Measurements from ENCODE around the gene VWCE. TPM values are rescaled to one million over a fixed set of nuclear protein-coding genes. Genes with fewer than 3 reads are reported as not detected.

The VWCE gene
- total RNA-seq, 1 experiment from 2014 or later = 8.0 TPM

GRCh38 chr11:61335355-61335710, 40.2 kb upstream of the VWCE start:
- BruUV-seq (replicated peaks) = no TSS peak
- DNase-seq (ENCODE audit: low spot score) = no peak
- Histone ChIP-seq H3K27ac (ENCODE audit: low read depth, low read length, poor library complexity, severe bottlenecking) (no peak overlapping the region), H3K36me3 (ENCODE audit: insufficient read depth, low read length, poor library complexity, severe bottlenecking) (peaks cover 6% of the 10 kb centered on the region), H3K4me3 (ENCODE audit: low read depth, low read length, poor library complexity, severe bottlenecking) (no peak overlapping the region), H3K27me3 (replicated peaks; ENCODE audit: insufficient read depth, low read depth, low read length, poor library complexity) (no peaks in the 10 kb centered on the region), H3K4me1 (ENCODE audit: insufficient read depth, low read length, poor library complexity, severe bottlenecking) (peaks cover 10% of the 10 kb centered on the region), H3K9me3 (ENCODE audit: low read depth, low read length, poor library complexity, severe bottlenecking) (no peaks in the 10 kb centered on the region)
- ChIA-PET POLR2A (ENCODE audit: low non-redundant PET) (no interaction called here), CTCF (interaction anchor here (1.2 to 3.5 kb wide), 3 partner anchors 27 to 58 kb away, joined by 9 to 54 read pairs (median 12); partner anchors contain the start of genes CYB561A3 and TMEM138)
- intact Hi-C loops (cut with micrococcal nuclease; ENCODE audit: unreplicated experiment) = no loop called here
- TF ChIP-seq, protein P1, sequence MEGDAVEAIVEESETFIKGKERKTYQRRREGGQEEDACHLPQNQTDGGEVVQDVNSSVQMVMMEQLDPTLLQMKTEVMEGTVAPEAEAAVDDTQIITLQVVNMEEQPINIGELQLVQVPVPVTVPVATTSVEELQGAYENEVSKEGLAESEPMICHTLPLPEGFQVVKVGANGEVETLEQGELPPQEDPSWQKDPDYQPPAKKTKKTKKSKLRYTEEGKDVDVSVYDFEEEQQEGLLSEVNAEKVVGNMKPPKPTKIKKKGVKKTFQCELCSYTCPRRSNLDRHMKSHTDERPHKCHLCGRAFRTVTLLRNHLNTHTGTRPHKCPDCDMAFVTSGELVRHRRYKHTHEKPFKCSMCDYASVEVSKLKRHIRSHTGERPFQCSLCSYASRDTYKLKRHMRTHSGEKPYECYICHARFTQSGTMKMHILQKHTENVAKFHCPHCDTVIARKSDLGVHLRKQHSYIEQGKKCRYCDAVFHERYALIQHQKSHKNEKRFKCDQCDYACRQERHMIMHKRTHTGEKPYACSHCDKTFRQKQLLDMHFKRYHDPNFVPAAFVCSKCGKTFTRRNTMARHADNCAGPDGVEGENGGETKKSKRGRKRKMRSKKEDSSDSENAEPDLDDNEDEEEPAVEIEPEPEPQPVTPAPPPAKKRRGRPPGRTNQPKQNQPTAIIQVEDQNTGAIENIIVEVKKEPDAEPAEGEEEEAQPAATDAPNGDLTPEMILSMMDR (conservative IDR thresholded peaks at IDR 0.05; ENCODE audit: low read depth, low read length) = no peak
- TF ChIP-seq EZH2 (IDR thresholded peaks at IDR 0.05; ENCODE audit: borderline replicate concordance, low read depth, low read length, poor library complexity, severe bottlenecking) = no peak

GRCh38 chr11:61334434-61335354, 39.6 kb upstream of the VWCE start:
- no peak overlapping the region for H3K27ac ChIP-seq (ENCODE audit: low read depth, low read length, poor library complexity, severe bottlenecking)
- no peaks in the 10 kb centered on the region for H3K9me3 ChIP-seq (ENCODE audit: low read depth, low read length, poor library complexity, severe bottlenecking)
- H3K4me3 ChIP-seq (ENCODE audit: low read depth, low read length, poor library complexity, severe bottlenecking) = no peak overlapping the region
- peaks cover 8% of the 10 kb centered on the region for H3K36me3 ChIP-seq (ENCODE audit: insufficient read depth, low read length, poor library complexity, severe bottlenecking)
- peaks cover 10% of the 10 kb centered on the region for H3K4me1 ChIP-seq (ENCODE audit: insufficient read depth, low read length, poor library complexity, severe bottlenecking)
- intact Hi-C loops (cut with micrococcal nuclease; ENCODE audit: unreplicated experiment) = no loop called here
- no TSS peak for BruUV-seq (replicated peaks)
- peak; percentile 26 for DNase-seq (ENCODE audit: low spot score)
- ChIA-PET CTCF (interaction anchor here (1.2 to 3.5 kb wide), 2 partner anchors 51 to 58 kb away, joined by 3 to 54 read pairs; partner anchors contain the start of gene TMEM216), POLR2A (ENCODE audit: low non-redundant PET) (no interaction called here)
- H3K27me3 ChIP-seq (replicated peaks; ENCODE audit: insufficient read depth, low read depth, low read length, poor library complexity) = no peaks in the 10 kb centered on the region
- TF ChIP-seq, protein P1 (conservative IDR thresholded peaks at IDR 0.05; ENCODE audit: low read depth, low read length) = no peak

- ChIA-PET POLR2A (ENCODE audit: low non-redundant PET) (interaction anchor here (0.8 kb wide), 1 partner anchor 28 kb away, joined by 3 read pairs; the partner anchor contains the start of genes CYB561A3 and TMEM138), CTCF (interaction anchor here (1.2 to 3.5 kb wide), 2 partner anchors 52 to 59 kb away, joined by 3 to 54 read pairs; partner anchors contain the start of gene TMEM216)
- H3K36me3 ChIP-seq (ENCODE audit: insufficient read depth, low read length, poor library complexity, severe bottlenecking) = peaks cover 16% of the 10 kb centered on the region
- intact Hi-C loops (cut with micrococcal nuclease; ENCODE audit: unreplicated experiment) = loop anchor here (2.0 kb wide), 1 partner anchor 175 kb away; the partner anchor contains the start of gene LRRC10B
- TSS peak; percentile 85 for BruUV-seq (replicated peaks)
- H3K4me1 ChIP-seq (ENCODE audit: insufficient read depth, low read length, poor library complexity, severe bottlenecking) = peaks cover 10% of the 10 kb centered on the region
- no peaks in the 10 kb centered on the region for H3K9me3 ChIP-seq (ENCODE audit: low read depth, low read length, poor library complexity, severe bottlenecking)
- H3K27ac ChIP-seq (ENCODE audit: low read depth, low read length, poor library complexity, severe bottlenecking) = peak overlapping the region; percentile 87
- peak; percentile 35 for DNase-seq (ENCODE audit: low spot score)
- TF ChIP-seq, protein P1 (conservative IDR thresholded peaks at IDR 0.05; ENCODE audit: low read depth, low read length) = no peak
- TF ChIP-seq EZH2 (IDR thresholded peaks at IDR 0.05; ENCODE audit: borderline replicate concordance, low read depth, low read length, poor library complexity, severe bottlenecking) = no peak
- peak overlapping the region; percentile 94 for H3K4me3 ChIP-seq (ENCODE audit: low read depth, low read length, poor library complexity, severe bottlenecking)
- no peaks in the 10 kb centered on the region for H3K27me3 ChIP-seq (replicated peaks; ENCODE audit: insufficient read depth, low read depth, low read length, poor library complexity)
Measured at GRCh38 chr11:61333550-61334433, 38.7 kb upstream of the VWCE start.

All from A673 (cell line).